ENCODE measurements around the gene CTBP2.

DNA sequence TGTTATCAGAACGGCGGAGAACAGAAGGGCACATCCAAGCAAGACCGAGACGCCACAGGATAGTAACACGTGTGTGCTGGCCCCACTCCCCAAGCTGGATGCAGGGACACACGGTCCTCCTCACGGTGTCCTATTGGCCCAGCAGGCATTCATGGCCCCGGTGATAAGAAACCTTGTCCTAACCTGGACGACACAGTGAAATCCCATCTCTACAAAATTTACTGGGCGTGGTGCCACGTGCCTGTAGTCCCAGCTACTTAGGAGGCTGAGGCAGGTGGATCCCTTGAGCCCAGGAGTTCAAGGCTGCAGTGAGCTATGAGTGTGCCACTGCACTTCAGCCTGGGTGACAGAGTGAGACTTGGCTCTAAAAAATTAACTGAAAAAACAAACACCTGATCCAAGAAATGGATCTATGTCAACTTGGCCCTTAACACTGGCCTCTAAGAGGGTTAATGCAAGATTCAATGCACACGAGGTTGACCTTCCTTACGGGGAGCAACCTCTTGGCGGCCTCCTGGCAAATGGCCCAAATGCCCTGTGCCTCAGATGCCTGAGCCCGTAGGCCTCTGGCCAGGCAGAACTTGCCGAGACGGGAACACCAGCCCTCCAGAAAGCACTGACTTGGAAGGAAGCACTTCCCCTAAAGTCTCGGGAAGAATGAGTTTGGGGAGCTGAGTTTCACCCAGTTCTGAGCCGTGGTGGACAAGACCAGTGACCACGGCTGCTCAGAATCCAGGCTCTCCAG is 146.1 kb downstream of the CTBP2 start:
- TF ChIP-seq, protein P1, sequence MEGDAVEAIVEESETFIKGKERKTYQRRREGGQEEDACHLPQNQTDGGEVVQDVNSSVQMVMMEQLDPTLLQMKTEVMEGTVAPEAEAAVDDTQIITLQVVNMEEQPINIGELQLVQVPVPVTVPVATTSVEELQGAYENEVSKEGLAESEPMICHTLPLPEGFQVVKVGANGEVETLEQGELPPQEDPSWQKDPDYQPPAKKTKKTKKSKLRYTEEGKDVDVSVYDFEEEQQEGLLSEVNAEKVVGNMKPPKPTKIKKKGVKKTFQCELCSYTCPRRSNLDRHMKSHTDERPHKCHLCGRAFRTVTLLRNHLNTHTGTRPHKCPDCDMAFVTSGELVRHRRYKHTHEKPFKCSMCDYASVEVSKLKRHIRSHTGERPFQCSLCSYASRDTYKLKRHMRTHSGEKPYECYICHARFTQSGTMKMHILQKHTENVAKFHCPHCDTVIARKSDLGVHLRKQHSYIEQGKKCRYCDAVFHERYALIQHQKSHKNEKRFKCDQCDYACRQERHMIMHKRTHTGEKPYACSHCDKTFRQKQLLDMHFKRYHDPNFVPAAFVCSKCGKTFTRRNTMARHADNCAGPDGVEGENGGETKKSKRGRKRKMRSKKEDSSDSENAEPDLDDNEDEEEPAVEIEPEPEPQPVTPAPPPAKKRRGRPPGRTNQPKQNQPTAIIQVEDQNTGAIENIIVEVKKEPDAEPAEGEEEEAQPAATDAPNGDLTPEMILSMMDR (IDR thresholded peaks at IDR 0.05) = no peak
- no peak for TF ChIP-seq EP300 (IDR thresholded peaks at IDR 0.05)

Measured in gastroesophageal sphincter (tissue), 3 donors.